GM23338 (cell line): ENCODE results near the gene PCLAF. TPM values are rescaled to one million over a fixed set of nuclear protein-coding genes. Genes with fewer than 3 reads are reported as not detected.

Experiments used
- ATAC-seq: fragments of 200-7000 bp; cut with Tn5 transposase; 3 replicates; pipeline ENCODE4 v1.9.1; 2020
- DNase-seq: peaks from one replicate; pipeline ENCODE4 v3.0.0-alpha.2; 2015; ENCODE audit warnings: low spot score
- H2AFZ ChIP-seq: fragments of 200-600 bp; sonication (generic); 2 replicates; pipeline ENCODE4 v1.8.0; 2016; ENCODE audit warnings: antibody characterized with exemption, mild to moderate bottlenecking, moderate library complexity
- H3F3A ChIP-seq: fragments of 200-600 bp; sonication (generic); replicated peaks from 2 replicates; pipeline ENCODE4 v1.8.0; 2017; ENCODE audit warnings: antibody characterized with exemption, mixed run types, low read depth
- H3K27ac ChIP-seq: fragments of 200-600 bp; sonication (generic); 2 replicates; pipeline ENCODE4 v1.6.1; 2016; ENCODE audit warnings: low read depth
- H3K27me3 ChIP-seq: fragments of 200-600 bp; sonication (generic); 2 replicates; pipeline ENCODE4 v1.8.0; 2016; ENCODE audit warnings: mild to moderate bottlenecking, mixed run types, moderate library complexity; ENCODE audit not compliant: insufficient read depth
- H3K36me3 ChIP-seq: fragments of 200-600 bp; sonication (generic); 2 replicates; pipeline ENCODE4 v1.8.0; 2016; ENCODE audit warnings: mild to moderate bottlenecking; ENCODE audit not compliant: insufficient read depth
- H3K4me1 ChIP-seq: fragments of 200-600 bp; sonication (generic); 2 replicates; pipeline ENCODE4 v1.8.0; 2016; ENCODE audit warnings: mild to moderate bottlenecking, moderate library complexity; ENCODE audit not compliant: insufficient read depth
- H3K4me2 ChIP-seq: fragments of 200-600 bp; sonication (generic); 2 replicates; pipeline ENCODE4 v1.7.1; 2017; ENCODE audit warnings: mixed run types
- H3K4me3 ChIP-seq: fragments of 200-600 bp; sonication (generic); 2 replicates; pipeline ENCODE4 v1.6.1; 2016; ENCODE audit warnings: mixed run types
- H3K79me2 ChIP-seq: fragments of 200-600 bp; sonication (generic); replicated peaks from 2 replicates; pipeline ENCODE4 v1.8.0; 2017; ENCODE audit warnings: mild to moderate bottlenecking; ENCODE audit not compliant: insufficient read depth
- H3K9me2 ChIP-seq: fragments of 200-600 bp; sonication (generic); 2 replicates; pipeline ENCODE4 v1.8.0; 2017; ENCODE audit not compliant: insufficient read depth
- H4K20me1 ChIP-seq: fragments of 200-600 bp; sonication (generic); replicated peaks from 2 replicates; pipeline ENCODE4 v1.8.0; 2017; ENCODE audit warnings: mild to moderate bottlenecking; ENCODE audit not compliant: insufficient read depth
- H3K27ac Mint-ChIP-seq: 2 replicates; pipeline ENCODE4 v1.8.0; 2020; ENCODE audit warnings: inconsistent platforms, mild to moderate bottlenecking, moderate library complexity, mixed read lengths
- H3K27me3 Mint-ChIP-seq: 3 replicates; pipeline ENCODE4 v1.8.0; 2022; ENCODE audit warnings: low read depth, mild to moderate bottlenecking, moderate library complexity, mixed read lengths, inconsistent platforms; ENCODE audit not compliant: insufficient read depth, poor library complexity
- H3K36me3 Mint-ChIP-seq: 3 replicates; pipeline ENCODE4 v1.8.0; 2021; ENCODE audit warnings: low read depth, mild to moderate bottlenecking, inconsistent platforms, moderate library complexity, mixed read lengths
- H3K4me1 Mint-ChIP-seq: 3 replicates; pipeline ENCODE4 v1.8.0; 2020; ENCODE audit warnings: mild to moderate bottlenecking, inconsistent platforms, mixed read lengths
- H3K4me3 Mint-ChIP-seq: 3 replicates; pipeline ENCODE4 v1.8.0; 2021; ENCODE audit warnings: moderate library complexity, mild to moderate bottlenecking, inconsistent platforms, mixed read lengths
- H3K9me3 Mint-ChIP-seq: 3 replicates; pipeline ENCODE4 v1.8.0; 2020; ENCODE audit warnings: moderate library complexity, mild to moderate bottlenecking, inconsistent platforms, mixed read lengths
- CREB1 ChIP-seq: fragments of 250-450 bp; sonication (Bioruptor Pico); IDR thresholded peaks from 2 replicates; pipeline ENCODE4 v1.5.0; 2020; ENCODE audit warnings: low read depth, mild to moderate bottlenecking, moderate library complexity
- CTCF ChIP-seq, 2 experiments: fragments of 200-600 bp in 1 of 2; sonication (generic) in 1 of 2; conservative IDR thresholded peaks; 2 replicates each; pipeline versions ENCODE4 v1.5.1 to v1.6.1; 2016 to 2017; ENCODE audit warnings: antibody characterized with exemption in 2 of 2, low read depth in 2 of 2, mild to moderate bottlenecking in 2 of 2, moderate library complexity in 1 of 2
- JUNB ChIP-seq: IDR thresholded peaks from one replicate; pipeline ENCODE4 v1.6.1; 2016; ENCODE audit warnings: antibody characterized with exemption; ENCODE audit not compliant: unreplicated experiment
- NANOG ChIP-seq: IDR thresholded peaks from 2 replicates; pipeline ENCODE4 v1.6.1; 2016; ENCODE audit warnings: antibody characterized with exemption, borderline replicate concordance
- POLR2AphosphoS5 ChIP-seq: IDR thresholded peaks from 2 replicates; pipeline ENCODE4 v1.6.1; 2016; ENCODE audit warnings: antibody characterized with exemption, low read depth
- REST ChIP-seq: IDR thresholded peaks from one replicate; pipeline ENCODE4 v1.6.1; 2018; ENCODE audit warnings: antibody characterized with exemption; ENCODE audit not compliant: unreplicated experiment
- STAT1 ChIP-seq: IDR thresholded peaks from one replicate; pipeline ENCODE4 v1.6.1; 2016; ENCODE audit warnings: antibody characterized with exemption; ENCODE audit not compliant: unreplicated experiment
- ZNF114 ChIP-seq: fragments of 250-450 bp; sonication (Bioruptor Pico); IDR thresholded peaks from 2 replicates; pipeline ENCODE4 v1.5.0; 2020; ENCODE audit warnings: mild to moderate bottlenecking, moderate library complexity
- ZNF331 ChIP-seq: fragments of 250-450 bp; sonication (Bioruptor Pico); IDR thresholded peaks from 2 replicates; pipeline ENCODE4 v1.5.0; 2020; ENCODE audit warnings: low read depth, mild to moderate bottlenecking, moderate library complexity
- polyA plus RNA-seq: library from polyadenylated mRNA; unstranded; fragments of >200 nt; fragmentation: Nextera tagmentation; extraction: Ambion mirVana; gene quantifications from 2 replicates; pipeline ENCODE4 v1.2.1, GENCODE V29; 2016
- total RNA-seq: library from RNA; depleted of rRNA; stranded (reverse); fragments of >200 nt; shearing (Covaris generic); gene quantifications from 2 replicates; pipeline ENCODE4 v1.2.3, GENCODE V29; 2014
- TF ChIP-seq, protein P1 (sequence below): IDR thresholded peaks from 2 replicates; pipeline ENCODE4 v1.6.1; 2016; ENCODE audit warnings: antibody characterized with exemption

PCLAF gene
- total and polyA plus RNA-seq, 2 experiments from 2014 or later: 48.9 to 206 TPM

DNA sequence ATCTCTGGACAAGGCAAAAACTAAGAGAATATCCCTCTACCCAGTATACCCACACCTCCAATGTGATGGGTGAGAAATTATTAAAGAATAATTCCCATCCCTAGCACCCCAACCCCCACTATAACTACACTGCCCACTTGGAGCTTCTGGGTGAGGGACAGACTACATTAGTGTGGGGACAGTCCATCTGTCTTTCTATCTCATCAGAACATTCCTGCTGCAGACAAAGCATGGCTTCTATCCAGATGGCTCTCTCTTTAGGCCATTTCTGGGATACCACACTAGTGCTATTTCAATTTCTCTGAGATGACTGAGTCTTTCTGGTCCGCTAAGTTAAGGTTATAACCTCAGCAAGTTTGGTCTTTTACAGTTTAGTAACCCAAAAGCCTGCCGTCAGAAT is 31.9 kb downstream of the PCLAF start:
- DNase-seq (no peak), ATAC-seq (no peak)
- no peak overlapping the region for H3K4me2 ChIP-seq
- no peaks in the 10 kb centered on the region for H3K4me1 ChIP-seq
- TF ChIP-seq POLR2AphosphoS5: no peak
- no peak for TF ChIP-seq ZNF114 (CRISPR knock-in tag)
- TF ChIP-seq NANOG: no peak
- no peak for TF ChIP-seq JUNB
- H3F3A ChIP-seq: no peaks in the 10 kb centered on the region
- peaks cover 77% of the 10 kb centered on the region for H3K79me2 ChIP-seq
- no peaks in the 10 kb centered on the region; the same call in 1 of the 2 replicates for H4K20me1 ChIP-seq
- H2AFZ ChIP-seq: no peak overlapping the region
- H3K36me3 Mint-ChIP-seq: peaks cover 9% of the 10 kb centered on the region; the same call in 2 of the 3 replicates
- H3K9me2 ChIP-seq: no peaks in the 10 kb centered on the region
- H3K36me3 ChIP-seq: no peaks in the 10 kb centered on the region
- no peak overlapping the region for H3K4me3 ChIP-seq
- no peaks in the 10 kb centered on the region for H3K9me3 Mint-ChIP-seq
- no peak overlapping the region for H3K27ac ChIP-seq
- H3K27me3 Mint-ChIP-seq: no peaks in the 10 kb centered on the region
- no peak overlapping the region for H3K4me3 Mint-ChIP-seq
- H3K4me1 Mint-ChIP-seq: no peaks in the 10 kb centered on the region
- H3K27ac Mint-ChIP-seq: no peak overlapping the region
- no peaks in the 10 kb centered on the region for H3K27me3 ChIP-seq

DNA sequence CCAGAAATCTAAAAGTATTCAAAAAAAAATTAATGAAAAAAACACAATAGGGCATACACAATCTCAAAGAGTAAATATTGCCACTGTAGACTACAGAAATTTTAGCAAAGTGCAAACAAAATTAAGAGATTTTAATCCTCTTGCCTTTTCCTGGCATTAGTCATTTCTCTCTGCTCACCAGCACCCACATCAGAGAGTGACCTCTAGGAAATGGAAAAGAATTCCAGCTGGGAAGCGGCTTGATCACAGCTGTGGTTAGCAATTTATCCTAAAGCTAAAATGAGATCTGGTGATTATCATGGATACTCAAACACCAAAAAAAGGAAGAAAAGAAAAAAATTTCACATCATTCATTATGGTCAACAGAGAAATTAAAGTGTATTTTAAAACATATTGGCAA is 32.8 kb downstream of the PCLAF start:
- Histone ChIP-seq H2AFZ (no peak overlapping the region), H3K4me2 (no peak overlapping the region), H3K27ac (no peak overlapping the region), H3F3A (no peaks in the 10 kb centered on the region), H4K20me1 (no peaks in the 10 kb centered on the region; the same call in 1 of the 2 replicates), H3K4me1 (no peaks in the 10 kb centered on the region), H3K79me2 (peaks cover 72% of the 10 kb centered on the region), H3K9me2 (no peaks in the 10 kb centered on the region), H3K27me3 (no peaks in the 10 kb centered on the region), H3K36me3 (no peaks in the 10 kb centered on the region), H3K4me3 (no peak overlapping the region)
- DNase-seq (no peak), ATAC-seq (no peak)
- H3K36me3 Mint-ChIP-seq: peaks cover 9% of the 10 kb centered on the region; the same call in 2 of the 3 replicates
- no peak overlapping the region for H3K27ac Mint-ChIP-seq
- no peak overlapping the region for H3K4me3 Mint-ChIP-seq
- no peaks in the 10 kb centered on the region for H3K4me1 Mint-ChIP-seq
- no peaks in the 10 kb centered on the region for H3K27me3 Mint-ChIP-seq
- no peaks in the 10 kb centered on the region for H3K9me3 Mint-ChIP-seq
- no peak for TF ChIP-seq JUNB
- no peak for TF ChIP-seq CTCF (conservative IDR thresholded peaks at IDR 0.05; ENCODE audit: low read depth in 2 of 2)
- no peak for TF ChIP-seq CREB1
- TF ChIP-seq, protein P1, sequence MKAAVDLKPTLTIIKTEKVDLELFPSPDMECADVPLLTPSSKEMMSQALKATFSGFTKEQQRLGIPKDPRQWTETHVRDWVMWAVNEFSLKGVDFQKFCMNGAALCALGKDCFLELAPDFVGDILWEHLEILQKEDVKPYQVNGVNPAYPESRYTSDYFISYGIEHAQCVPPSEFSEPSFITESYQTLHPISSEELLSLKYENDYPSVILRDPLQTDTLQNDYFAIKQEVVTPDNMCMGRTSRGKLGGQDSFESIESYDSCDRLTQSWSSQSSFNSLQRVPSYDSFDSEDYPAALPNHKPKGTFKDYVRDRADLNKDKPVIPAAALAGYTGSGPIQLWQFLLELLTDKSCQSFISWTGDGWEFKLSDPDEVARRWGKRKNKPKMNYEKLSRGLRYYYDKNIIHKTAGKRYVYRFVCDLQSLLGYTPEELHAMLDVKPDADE: no peak
- TF ChIP-seq STAT1: no peak
- no peak for TF ChIP-seq ZNF331 (CRISPR knock-in tag)
- no peak for TF ChIP-seq ZNF114 (CRISPR knock-in tag)
- TF ChIP-seq REST: no peak
- TF ChIP-seq NANOG: no peak
